Fibroblast of skin of right biceps (primary cell): Measurements from ENCODE around the gene FREM2.
A peak's percentile ranks its signal among the peaks of the same experiment; 100 is the strongest.

ENCODE experiments used
- DNase-seq: peaks from one replicate; pipeline ENCODE4 v3.0.0-alpha.2; 2013

FREM2 gene

DNA sequence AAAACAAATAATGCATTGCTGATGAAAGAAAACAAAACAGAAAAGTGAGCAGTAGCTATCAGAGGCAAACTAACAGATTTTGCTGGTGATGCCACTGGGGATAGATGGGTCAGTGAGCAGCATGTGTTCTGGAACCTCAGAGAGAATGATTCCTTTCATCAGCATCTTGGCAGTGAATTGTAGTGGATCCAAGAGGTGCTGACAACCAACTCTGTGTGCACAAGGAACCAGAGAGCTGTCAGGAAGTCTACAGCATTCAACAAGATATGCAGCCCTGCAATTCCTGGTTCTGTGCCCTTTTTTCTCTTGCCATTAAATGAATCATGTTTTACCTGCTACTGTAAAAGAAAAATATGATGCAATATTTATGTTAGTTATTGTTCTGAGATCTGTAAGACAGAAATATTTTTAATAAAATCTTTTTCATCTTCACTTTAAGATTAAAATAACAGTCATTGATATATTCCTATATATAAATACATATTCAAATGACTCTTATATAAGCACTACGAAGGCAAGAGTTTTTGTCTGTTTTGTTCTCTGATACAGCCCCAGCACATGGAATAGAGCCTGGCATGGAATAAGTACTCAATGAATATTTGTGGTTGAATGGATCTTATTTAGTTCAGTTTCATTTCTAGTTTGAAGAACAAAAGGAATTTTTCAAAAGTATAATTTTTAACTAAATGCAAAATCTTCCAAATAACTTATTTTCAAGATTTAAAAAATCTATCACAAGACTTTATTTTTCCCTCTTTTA is 80.8 kb downstream of the FREM2 start:
- DNase-seq = no peak

DNA sequence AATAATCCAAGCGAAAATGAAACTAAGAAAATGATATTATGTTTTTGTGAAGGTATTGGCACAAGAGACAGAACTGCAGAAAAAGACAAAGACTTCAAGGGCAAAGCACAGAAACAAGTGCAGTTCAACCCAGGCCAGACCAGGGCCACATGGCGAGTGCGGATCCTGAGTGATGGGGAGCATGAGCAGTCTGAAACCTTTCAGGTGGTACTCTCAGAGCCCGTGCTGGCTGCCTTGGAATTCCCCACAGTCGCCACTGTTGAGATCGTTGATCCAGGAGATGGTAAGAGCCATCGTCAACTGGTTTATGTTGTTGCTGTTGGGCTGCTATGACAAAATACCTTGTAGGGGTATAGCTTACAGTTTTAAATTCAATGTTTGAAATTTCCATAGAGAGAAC is 82.6 kb downstream of the FREM2 start:
- no peak for DNase-seq

DNA sequence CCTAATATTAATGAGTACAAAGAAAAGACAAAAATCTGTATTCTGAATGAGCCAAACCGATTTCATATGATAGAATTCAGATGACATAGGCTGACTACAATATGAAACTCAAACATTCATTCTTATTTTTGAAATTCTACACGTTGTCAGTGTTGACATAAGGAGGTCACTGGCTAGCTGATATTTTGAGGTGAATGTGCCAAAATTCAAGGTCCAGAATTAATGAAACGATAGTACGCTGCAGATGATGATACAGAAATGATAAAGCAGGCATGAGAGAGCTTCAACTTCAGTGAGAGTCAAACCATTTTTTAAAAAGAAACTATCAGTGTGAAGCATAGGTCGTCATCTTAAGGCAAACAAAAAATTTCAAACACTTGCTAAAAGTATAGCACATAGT is 88.2 kb downstream of the FREM2 start:
- DNase-seq = no peak

DNA sequence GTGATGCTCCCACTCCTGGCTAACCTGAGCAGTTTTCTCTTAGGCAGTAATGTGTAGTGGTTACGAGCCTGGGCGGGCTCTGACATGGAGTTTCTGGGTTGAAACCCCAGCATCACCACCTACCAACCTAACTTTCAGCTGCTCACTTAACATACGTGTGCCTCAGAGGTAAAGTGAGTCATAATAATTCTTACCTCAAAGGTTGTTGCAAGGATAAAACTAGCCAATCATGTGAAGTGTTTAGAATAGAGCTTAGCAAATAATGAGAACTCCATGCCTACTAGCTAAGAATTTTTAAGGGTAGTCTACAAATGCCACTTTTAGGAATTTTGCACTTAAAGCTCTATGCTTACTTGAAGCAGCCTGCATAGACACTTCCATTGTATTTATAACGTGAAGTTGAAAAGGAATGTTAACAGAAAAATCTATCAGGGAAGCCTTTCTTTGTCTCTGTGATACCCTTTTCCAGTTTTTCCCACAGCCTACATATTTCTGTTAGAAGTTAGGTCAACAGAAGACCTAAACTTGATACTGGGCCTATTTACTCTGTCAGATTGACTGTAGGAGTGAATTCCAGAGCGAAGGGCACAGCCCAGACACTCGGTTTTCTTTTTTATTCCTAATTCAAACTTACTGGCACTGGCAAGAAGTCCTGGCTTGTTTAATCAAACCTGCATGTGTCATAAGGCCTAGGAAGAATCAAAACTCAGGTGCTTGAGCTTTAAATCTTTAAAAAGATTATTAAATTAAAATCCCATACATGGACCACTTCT is 90.7 kb downstream of the FREM2 start:
- DNase-seq = no peak

DNA sequence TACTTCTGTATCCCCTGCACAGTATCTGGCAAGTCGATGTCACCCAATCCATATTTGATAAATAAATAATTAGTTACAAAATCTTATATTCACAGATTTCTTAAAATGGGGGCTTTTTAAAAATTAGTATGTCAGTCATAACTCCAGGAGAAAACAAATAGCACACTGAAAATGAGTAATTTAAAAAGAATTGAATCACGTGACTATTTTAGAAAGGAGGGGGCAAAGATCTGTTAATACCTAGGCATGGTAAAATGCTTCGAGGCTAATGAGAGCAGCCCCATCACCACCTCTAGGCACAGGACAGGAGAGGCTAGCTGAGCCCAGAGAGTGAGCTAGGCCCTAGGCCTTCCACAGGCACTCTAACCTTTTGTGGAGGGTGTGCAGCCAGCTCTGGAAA is 94.7 kb downstream of the FREM2 start:
- no peak for DNase-seq

DNA sequence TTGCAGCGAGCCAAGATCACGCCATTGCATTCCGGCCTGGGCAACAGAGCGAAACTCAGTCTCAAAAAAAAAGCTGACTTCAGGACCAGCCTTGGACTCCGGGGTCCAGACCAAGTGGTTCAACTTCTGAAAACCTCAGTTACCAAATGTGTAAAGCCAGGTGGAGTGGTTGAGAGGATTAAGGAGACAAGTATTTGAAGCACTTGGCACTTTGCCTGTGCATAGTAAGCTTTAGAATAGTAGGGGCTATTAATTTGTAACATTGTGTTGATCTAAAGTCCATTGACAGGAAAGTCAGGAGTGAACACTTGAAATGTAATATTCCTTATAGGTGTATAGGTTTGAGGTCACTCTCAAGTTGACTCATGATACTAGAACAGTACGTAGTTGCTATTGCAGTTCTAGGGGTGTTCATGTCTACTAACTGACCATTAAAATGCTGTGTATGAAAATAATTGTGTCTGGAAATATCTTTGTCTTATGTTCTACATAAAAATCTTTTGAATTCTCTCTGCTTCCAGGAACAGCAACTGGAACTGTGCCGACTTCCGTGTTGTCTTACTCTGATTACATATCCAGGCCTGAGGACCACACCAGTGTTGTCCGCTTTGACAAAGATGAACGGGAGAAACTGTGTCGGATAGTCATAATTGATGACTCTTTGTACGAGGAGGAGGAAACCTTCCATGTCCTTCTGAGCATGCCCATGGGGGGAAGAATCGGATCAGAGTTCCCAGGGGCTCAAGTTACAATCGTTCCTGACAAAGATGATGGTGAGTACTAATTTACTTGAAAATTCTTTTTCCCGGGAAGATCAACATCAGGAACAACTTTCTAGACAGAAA is 97.4 kb downstream of the FREM2 start:
- no peak for DNase-seq

DNA sequence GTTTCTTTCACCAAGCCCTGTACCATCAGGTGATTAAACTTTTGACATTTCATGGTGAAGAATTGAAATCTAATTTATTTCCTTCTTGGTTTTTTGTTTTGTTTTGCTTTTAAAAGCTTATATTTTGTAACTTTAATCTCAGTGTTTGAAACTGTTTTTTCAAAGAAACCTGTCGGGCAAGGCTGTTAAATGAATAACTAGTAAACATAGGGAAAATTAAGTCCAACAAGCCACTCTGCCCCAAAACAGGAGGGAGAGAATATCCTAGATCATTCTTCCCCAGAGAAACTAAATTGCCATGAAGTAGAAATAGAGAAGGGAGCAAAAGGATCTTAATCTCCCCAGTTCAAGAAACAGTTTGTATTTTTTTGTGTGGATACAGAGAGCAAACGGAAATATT is 98.2 kb downstream of the FREM2 start:
- DNase-seq = no peak

DNA sequence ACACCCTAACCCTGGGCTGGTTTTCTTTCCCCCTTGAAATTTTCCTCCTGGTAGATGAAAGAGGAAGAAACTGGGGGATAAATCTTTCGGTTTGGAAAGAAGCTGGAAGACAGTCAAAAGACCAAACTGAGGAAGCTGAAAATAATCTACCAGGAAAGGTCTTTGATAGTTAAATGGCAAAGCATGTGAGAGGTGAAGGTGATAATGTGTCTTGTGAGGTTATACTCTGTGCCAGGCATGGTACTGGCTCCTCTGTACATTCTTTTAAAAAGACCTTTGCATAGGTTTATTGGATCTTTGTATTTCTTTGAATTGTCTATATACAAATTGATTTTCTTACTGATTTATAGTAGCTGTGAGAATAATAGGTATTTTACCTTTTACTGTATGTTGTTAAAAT is 98.6 kb downstream of the FREM2 start:
- no peak for DNase-seq

DNA sequence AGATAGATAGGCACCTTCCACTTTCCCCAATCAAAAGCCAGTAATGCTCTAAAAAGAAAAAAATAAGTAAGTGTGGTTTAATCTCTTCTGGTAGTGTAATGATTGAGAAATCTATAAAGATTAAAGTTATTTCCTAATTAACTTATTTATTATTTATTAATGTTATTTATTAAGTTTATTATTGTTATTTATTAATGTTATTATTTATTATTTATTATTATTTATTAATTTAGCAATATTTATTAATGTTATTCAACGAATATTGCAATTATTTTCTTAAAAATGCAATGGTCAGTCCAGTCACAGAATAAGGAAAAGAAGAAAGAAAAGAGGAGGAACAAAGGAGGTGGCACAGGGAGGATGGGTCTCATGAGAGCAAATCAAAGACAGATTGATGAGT is 100.7 kb downstream of the FREM2 start:
- no peak for DNase-seq

DNA sequence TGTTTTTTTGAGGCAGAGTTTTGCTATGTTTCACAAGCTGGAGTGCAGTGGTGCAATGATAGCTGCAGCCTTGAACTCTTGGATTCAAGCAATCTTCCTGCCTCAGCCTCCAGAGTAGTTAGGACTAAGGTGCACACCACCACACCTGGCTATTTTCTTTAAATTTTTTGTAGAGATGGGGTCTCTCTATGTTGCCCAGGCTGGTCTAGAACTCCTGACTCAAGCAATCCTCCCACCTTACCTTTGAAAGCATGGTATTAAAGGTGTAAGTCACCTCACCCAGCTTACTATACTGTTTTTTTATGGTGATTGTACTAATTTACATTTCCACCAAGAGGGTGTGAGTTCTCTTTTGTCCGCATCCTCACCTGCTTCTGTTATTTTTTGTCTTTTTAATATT is 110.0 kb downstream of the FREM2 start:
- DNase-seq = no peak

DNA sequence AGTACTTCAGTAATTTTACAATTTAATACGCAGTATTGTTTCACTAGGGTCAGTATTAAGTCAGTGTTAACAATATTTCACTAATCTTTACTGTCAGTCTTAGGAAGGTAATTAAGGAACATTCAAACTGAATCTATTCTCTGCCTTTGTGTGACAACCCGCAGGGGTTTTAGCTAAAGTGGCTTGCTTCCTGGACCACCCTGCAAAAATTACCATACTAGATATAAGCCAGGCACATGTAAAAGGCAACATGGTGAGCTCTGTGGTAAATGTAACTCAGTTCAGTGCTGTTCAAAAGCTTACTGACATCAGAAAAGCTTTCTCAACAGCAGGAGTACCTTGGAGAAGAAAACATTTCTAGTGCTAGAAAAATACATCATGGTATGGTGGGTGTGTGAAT is 116.7 kb downstream of the FREM2 start:
- DNase-seq = no peak

DNA sequence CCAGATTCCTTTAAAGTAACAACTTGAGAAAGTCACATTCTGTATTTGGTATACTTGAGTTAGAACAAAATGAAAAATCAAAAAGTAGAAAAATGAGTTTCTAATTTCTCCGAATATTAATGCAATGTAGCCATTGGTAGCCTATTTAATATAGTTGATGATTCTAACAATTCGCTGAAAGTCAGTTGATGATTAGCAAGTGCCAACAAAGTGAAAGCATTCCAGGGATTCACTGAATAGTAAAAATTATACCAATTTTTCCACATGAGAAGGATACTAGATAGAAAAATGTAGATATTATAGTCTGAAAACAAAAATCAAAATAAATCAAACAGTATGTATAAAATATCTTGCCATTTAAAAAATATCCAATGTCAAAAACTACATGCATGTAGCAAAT is 117.2 kb downstream of the FREM2 start:
- no peak for DNase-seq

DNA sequence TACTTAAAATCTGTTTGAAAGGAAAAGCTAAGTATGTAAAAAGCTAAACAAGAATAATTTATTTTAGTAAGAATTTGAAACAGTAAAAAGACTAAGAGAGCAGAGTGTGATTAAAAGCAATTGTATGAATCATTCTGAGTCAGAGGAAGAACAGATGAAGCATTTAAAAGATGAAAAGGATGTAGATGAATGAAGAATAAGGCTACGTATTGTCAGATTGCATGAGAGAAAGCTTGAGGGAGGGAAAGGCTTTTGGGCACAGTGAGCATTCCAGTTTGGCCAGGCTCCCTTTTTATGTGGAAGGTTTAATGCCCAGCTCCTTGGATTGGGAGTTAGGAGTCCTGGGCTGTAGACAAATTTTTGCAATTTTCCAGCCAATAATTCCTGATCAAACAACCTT is 117.7 kb downstream of the FREM2 start:
- peak; percentile 31 for DNase-seq

DNA sequence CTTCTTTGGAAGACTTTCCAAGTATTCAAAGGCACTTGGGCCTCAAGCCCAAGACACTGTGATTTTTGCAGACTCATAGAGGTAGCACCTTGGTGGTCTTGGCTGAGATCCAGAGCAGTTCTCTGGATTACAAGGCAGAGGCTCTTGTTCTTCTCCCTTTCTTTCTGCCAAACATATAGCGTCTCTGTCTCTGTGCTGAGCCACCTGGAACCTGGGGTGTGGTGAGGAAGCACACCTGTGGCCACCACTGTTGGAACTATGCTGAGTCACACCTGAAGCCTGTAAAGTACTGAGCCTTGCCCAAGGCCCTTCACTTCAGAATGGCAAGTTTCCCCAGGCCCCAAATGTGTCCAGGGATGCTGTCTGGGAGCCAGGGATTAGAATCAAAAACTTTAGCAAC is 127.5 kb downstream of the FREM2 start:
- no peak for DNase-seq

DNA sequence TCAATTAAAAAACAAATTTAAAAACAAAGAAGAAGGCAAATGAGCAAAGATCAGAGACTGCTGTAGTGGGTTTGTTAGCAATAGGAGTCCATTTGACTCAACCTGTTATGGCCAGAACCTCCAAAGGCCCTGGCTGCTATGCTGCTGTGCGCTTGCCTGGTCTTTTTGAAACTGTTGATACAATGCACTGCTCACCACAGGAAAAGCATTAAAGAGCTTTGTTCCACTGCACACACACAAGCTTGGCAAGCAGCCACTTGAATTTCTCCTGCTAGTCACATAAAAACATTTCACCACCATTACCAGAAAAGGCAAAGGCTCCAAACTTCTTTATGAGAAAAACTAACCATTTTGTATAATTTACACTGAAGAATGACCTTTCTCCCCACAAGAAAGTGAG is 132.2 kb downstream of the FREM2 start:
- peak; percentile 2 for DNase-seq

DNA sequence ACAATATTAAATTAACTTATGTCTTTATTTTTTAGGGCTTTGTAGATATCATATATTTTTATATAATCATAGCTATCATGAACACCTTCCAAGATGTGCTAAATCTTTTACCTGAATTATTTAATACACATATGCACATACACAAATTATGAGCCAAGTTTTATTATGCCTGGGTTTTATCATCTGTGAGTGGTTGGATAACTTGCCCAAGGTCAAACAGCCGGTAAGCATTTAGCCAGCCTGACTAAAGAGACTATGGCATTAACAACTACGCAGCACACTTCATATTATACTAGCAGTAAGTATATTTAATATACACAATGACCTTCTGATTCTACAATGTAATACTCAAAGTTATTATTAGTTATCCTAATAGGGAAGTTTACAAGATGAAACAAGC is 132.7 kb downstream of the FREM2 start:
- no peak for DNase-seq

DNA sequence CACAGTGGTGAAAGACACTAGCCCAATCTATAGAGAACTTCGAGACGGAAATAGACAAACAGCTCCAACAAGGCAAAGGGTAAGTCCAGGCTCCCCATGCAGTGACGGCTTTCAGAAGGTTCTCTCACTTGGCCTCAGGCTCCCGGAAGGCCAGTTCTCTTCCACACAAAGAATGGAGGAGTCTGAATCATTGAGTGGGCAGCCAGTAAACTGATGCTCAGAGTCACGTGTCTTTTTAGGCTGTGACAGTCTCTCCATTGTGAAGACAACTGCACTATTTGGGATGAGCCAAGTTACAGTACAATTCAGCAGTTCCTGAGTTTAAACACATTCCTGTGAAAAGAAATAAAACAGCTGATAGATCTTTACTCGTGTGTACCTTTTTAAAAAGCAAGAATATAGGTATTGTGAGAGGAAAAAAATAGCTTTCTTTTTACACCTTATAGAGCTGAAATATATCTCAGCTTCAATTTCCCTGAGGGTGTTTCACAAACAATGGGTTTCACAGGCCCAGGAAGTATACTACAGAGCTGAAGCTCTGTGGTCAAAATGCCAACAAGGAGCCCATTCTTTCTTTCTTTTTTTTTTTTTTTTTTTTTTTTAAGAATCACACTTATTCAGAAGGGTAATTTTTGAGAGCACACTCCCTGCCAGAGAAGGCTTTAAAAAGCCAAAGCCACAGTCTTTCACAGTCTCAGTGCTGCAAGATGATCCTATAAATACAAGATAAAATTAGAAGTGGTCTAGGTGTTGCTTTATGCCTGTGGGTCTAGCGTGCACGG is 135.1 kb downstream of the FREM2 start:
- DNase-seq = no peak

DNA sequence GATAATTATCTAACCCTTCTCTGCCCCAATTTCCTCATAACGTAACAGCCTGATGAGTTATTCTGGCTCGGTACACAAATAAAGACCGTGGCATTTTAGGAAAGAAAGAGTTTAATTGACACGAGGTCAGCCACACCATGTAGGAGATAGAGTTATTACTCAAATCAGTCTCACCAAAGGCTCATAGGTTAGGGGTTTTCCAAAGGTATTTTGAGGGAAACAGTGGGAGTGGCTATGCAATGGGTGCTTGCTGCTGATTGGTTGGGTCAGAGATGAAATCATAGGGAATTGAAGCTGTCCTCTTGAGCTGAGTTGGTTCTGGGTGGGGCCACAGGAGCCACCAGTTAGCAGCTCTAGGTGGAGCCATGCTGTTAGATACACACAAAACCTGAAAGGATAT is 137.5 kb downstream of the FREM2 start:
- DNase-seq = no peak

DNA sequence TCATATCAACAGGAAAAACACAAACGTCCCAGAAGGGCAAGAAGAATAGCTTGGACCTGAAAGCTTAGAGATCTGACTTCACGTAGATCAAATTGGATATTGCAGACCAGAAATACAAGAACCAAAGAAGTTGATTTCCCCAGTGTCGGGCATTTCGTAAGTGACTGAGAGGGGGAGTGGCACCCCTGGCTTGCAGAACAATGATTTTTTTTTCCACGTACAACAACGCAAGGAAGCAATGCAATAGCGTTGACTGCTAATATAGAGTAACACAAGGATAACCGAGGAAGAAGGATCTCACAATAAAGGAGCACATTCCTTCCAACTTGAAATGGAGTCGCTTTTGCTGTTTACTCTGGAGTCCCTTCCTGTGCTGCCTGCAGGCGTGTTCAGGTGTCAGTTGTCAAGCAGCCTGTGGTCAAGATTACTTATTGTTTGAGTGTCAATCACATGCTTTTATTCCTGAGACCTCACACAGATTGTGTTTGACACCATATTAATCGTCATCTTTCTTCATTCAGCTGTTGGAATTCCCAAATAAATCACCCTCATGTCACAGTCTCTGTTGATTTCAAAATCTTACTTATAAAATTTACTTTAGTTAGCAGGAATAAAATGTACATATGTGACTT is 139.4 kb downstream of the FREM2 start:
- no peak for DNase-seq

DNA sequence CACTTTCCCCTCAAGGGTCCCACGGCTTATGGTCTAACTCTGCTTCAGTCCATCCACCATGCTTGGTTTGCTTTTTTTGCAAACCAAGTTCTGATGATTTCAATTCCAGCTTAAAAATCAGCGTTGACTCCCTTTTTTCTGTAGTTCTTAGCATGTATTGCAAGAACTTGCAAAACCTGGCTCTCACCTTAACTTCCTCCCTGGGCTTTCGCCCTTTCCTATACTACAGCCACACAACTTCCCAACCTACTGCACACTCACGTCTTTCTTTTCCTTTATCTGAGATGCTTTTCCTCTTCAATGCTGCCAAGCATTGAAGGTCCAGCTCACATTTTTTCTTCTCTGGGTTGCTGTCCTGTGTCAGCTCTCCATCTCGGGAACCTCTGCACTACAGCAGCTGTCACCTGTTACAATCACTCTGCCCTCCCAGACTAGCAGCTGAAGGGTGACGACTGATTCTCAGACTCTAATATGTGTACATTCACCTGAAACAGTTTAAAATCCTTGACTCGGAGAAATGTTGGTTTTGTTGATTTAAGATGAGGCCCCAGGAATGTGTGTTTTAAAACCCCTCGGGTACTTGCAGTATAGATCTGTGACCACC is 143.7 kb downstream of the FREM2 start:
- DNase-seq = no peak

DNA sequence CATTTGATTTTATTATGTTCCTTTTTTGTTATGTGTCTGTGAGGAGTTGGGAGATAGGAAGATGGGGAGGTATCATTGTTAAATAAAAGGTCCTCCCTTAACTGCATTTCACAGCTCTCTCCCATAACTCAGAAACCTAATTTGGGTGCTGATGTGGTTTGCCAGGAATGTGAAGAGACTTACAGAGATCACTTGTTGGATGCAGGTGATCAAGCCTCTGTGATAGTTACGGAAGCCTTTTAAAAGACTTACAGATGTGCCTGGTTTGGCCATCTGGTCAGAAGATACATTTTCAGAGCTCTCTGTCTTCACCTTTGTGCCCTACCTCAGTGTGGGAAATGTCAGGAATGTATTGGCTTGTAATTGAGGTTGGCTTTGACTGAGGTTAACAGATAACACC is 157.7 kb downstream of the FREM2 start:
- DNase-seq = no peak

DNA sequence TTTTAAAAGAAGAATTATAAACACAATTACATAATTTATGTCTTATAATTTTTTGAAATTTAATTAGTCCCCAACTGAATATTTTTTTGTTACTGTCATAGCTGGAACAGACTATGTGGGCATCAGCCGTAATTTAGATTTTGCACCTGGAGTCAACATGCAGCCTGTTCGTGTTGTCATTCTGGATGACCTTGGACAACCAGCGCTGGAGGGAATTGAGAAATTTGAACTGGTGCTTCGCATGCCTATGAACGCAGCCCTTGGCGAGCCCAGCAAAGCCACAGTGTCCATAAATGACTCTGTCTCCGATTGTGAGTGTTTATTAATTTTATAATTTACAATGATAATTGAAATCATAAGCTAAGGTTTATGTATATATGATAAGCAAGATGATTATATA is 161.5 kb downstream of the FREM2 start:
- DNase-seq = no peak
